Mucosa of stomach (tissue), 1 donor: ENCODE measurements around the gene AAK1.
"Not testable (repeated sequence)": the region's sequence is repeated elsewhere in the genome, so short reads cannot be mapped to it uniquely, and the experiment has no call there.

Source experiments
- H3K27me3 ChIP-seq: one replicate; pipeline ENCODE4 v1.7.0; 2013; ENCODE audit warnings: mild to moderate bottlenecking, low read length; ENCODE audit not compliant: control insufficient read depth, insufficient read depth
- H3K36me3 ChIP-seq: one replicate; pipeline ENCODE4 v1.7.0; 2013; ENCODE audit warnings: low read length; ENCODE audit not compliant: control insufficient read depth, insufficient read depth
- H3K4me1 ChIP-seq: one replicate; pipeline ENCODE4 v1.7.0; 2013; ENCODE audit warnings: mild to moderate bottlenecking, low read length; ENCODE audit not compliant: control insufficient read depth, insufficient read depth
- H3K4me3 ChIP-seq: one replicate; pipeline ENCODE4 v1.7.0; 2013; ENCODE audit warnings: low read length
- H3K9ac ChIP-seq: one replicate; pipeline ENCODE4 v1.7.0; 2013; ENCODE audit warnings: mild to moderate bottlenecking, low read length, moderate library complexity
- H3K9me3 ChIP-seq: one replicate; pipeline ENCODE4 v1.7.0; 2013; ENCODE audit warnings: mild to moderate bottlenecking, low read length, moderate library complexity; ENCODE audit not compliant: control insufficient read depth
- donor health status: Pancreatic carcinoma.

The AAK1 gene

DNA sequence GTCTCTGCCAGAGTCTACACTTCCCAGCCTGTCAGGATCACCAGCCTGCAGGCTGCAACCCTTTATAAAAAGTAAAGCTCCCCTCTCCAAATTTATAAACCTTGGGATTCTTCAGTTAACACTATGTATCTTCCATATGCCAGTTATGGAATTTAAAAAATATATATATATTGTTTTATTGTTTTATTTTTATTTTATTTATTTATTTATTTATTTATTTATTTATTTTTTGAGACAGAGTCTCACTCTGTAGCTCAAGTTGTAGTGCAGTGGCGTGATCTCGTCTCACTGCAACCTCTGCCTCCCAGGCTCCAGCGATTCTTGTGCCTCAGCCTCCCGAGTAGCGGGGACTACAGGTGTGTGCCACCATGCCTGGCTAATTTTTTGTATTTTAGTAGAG lies 3.7 kb upstream of the AAK1 start:
- not testable (repeated sequence) for H3K9me3 ChIP-seq, H3K9ac ChIP-seq, H3K4me3 ChIP-seq, H3K36me3 ChIP-seq, H3K27me3 ChIP-seq, H3K4me1 ChIP-seq

DNA sequence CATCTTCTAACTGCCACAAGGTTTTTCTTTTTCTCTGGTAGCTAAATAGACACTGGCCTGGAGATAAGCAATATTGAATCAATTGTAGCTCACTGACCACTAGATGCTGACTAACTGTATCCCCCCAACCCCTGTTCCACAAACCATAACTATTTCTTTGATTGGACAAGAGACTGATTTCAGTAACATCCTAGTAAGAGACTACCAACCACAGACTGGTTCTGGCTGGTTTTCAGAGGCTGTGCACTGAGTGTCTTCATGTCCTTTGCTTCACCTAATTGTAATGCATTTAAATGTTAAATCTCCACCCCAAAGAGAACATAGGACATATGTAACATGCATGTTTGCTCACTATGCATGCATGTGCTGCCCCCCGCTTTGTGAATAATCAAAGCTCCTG lies 3.2 kb upstream of the AAK1 start:
- no peaks in the 10 kb centered on the region for H3K9me3 ChIP-seq
- H3K9ac ChIP-seq, result no peak overlapping the region
- no peak overlapping the region for H3K4me3 ChIP-seq
- H3K4me1 ChIP-seq, result peaks cover 4% of the 10 kb centered on the region
- H3K27me3 ChIP-seq, result no peaks in the 10 kb centered on the region
- no peaks in the 10 kb centered on the region for H3K36me3 ChIP-seq

GRCh38 chr2:69645921-69646320 lies 2.4 kb upstream of the AAK1 start:
- Histone ChIP-seq H3K27me3 (no peaks in the 10 kb centered on the region), H3K9me3 (no peaks in the 10 kb centered on the region), H3K9ac (no peak overlapping the region), H3K4me1 (peaks cover 12% of the 10 kb centered on the region), H3K36me3 (no peaks in the 10 kb centered on the region), H3K4me3 (no peak overlapping the region)

- Histone ChIP-seq H3K27me3 (no peaks in the 10 kb centered on the region), H3K36me3 (no peaks in the 10 kb centered on the region), H3K9ac (peak overlapping the region; percentile 95), H3K4me3 (peak overlapping the region; percentile 61), H3K9me3 (no peaks in the 10 kb centered on the region), H3K4me1 (peaks cover 19% of the 10 kb centered on the region)
Measured at GRCh38 chr2:69645031-69645431, 1.5 kb upstream of the AAK1 start.

GRCh38 chr2:69644506-69644979 lies 1.0 kb upstream of the AAK1 start:
- Histone ChIP-seq H3K36me3 (no peaks in the 10 kb centered on the region), H3K27me3 (no peaks in the 10 kb centered on the region), H3K4me3 (peak overlapping the region; percentile 61), H3K4me1 (peaks cover 19% of the 10 kb centered on the region), H3K9ac (peak overlapping the region; percentile 95), H3K9me3 (no peaks in the 10 kb centered on the region)

GRCh38 chr2:69642709-69643601 lies 584 bp downstream of the AAK1 start:
- Histone ChIP-seq H3K4me1 (peaks cover 19% of the 10 kb centered on the region), H3K9ac (peak overlapping the region; percentile 95), H3K4me3 (peak overlapping the region; percentile 61), H3K9me3 (no peaks in the 10 kb centered on the region), H3K27me3 (no peaks in the 10 kb centered on the region), H3K36me3 (no peaks in the 10 kb centered on the region)

- Histone ChIP-seq H3K9me3 (no peaks in the 10 kb centered on the region), H3K36me3 (no peaks in the 10 kb centered on the region), H3K9ac (peak overlapping the region; percentile 95), H3K4me1 (peaks cover 19% of the 10 kb centered on the region), H3K4me3 (peak overlapping the region; percentile 61), H3K27me3 (no peaks in the 10 kb centered on the region)
Measured at GRCh38 chr2:69641887-69642708, 1.4 kb downstream of the AAK1 start.

DNA sequence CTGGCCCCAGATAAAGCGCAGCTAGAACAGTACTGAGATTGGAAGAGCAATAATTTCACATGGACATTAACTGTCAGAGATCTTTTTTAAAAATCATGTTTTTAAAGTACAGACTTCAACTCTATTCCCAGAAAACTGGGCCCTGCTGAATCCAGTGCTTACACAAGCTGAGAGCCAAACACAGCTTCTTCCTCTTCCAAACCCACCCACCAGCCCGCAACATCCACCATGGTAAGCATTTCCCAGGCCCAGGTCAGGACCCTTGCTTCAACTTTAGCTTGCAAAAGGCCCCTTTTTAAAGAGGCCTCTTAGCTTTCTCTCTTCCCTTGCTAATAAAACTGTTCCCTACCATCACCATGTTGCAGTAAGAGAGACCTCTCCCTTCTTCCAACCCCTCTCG lies 2.1 kb downstream of the AAK1 start:
- H3K4me3 ChIP-seq, result peak overlapping the region; percentile 61
- H3K4me1 ChIP-seq, result peaks cover 19% of the 10 kb centered on the region
- no peaks in the 10 kb centered on the region for H3K27me3 ChIP-seq
- H3K9ac ChIP-seq, result peak overlapping the region; percentile 95
- no peaks in the 10 kb centered on the region for H3K36me3 ChIP-seq
- no peaks in the 10 kb centered on the region for H3K9me3 ChIP-seq

- Histone ChIP-seq H3K4me1 (peaks cover 19% of the 10 kb centered on the region), H3K36me3 (no peaks in the 10 kb centered on the region), H3K9ac (no peak overlapping the region), H3K27me3 (no peaks in the 10 kb centered on the region), H3K9me3 (no peaks in the 10 kb centered on the region), H3K4me3 (no peak overlapping the region)
Measured at GRCh38 chr2:69639266-69639665, 4.3 kb downstream of the AAK1 start.

- no peak overlapping the region for H3K9ac ChIP-seq
- no peak overlapping the region for H3K4me3 ChIP-seq
- no peaks in the 10 kb centered on the region for H3K27me3 ChIP-seq
- H3K4me1 ChIP-seq, result peaks cover 19% of the 10 kb centered on the region
- no peaks in the 10 kb centered on the region for H3K9me3 ChIP-seq
- H3K36me3 ChIP-seq, result no peaks in the 10 kb centered on the region
Measured at GRCh38 chr2:69638630-69639029, 4.9 kb downstream of the AAK1 start.

DNA sequence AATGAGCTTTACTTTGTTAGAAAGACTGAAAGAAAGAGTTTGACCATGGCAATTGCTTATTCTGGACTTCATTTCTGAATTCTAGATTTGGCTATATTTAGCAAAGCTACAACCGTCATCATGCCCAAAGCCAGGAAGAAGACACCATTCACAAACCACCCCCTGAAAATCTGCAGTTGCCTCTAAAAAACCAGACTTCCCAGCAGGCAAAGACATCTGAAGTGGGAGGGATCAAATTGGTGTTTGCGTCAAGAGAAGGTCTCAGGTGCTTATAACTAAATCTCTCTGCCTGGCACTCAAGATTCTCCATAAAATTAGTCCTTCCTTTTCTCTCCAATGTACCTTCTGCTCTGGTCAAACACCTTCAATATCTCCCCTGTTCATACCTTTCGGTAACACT lies 5.6 kb downstream of the AAK1 start:
- Histone ChIP-seq H3K4me3 (no peak overlapping the region), H3K9me3 (no peaks in the 10 kb centered on the region), H3K4me1 (peaks cover 19% of the 10 kb centered on the region), H3K9ac (no peak overlapping the region), H3K27me3 (no peaks in the 10 kb centered on the region), H3K36me3 (no peaks in the 10 kb centered on the region)

- H3K9me3 ChIP-seq, result no peaks in the 10 kb centered on the region
- H3K4me3 ChIP-seq, result no peak overlapping the region
- no peak overlapping the region for H3K9ac ChIP-seq
- peaks cover 11% of the 10 kb centered on the region for H3K4me1 ChIP-seq
- no peaks in the 10 kb centered on the region for H3K27me3 ChIP-seq
- no peaks in the 10 kb centered on the region for H3K36me3 ChIP-seq
Measured at GRCh38 chr2:69636395-69636794, 7.1 kb downstream of the AAK1 start.
